Uterus (tissue), 2 donors: ENCODE measurements around the gene NOC3L.

Experiments used
- POLR2A ChIP-seq, 2 donors: fragments of 450-650 bp; IDR thresholded peaks; one replicate each; pipeline ENCODE4 v1.6.1; 2016; ENCODE audit warnings: antibody characterized with exemption in 2 of 2, mild to moderate bottlenecking in 1 of 2, moderate library complexity in 1 of 2
- TF ChIP-seq, protein P1 (sequence below), 4 experiments: fragments of 200-600 bp in 2 of 4; fragments of 450-650 bp in 2 of 4; sonication (generic) in 2 of 4; IDR thresholded peaks; one replicate each; pipeline ENCODE4 v1.5.1; 2016 to 2019; ENCODE audit warnings: antibody characterized with exemption in 4 of 4, mild to moderate bottlenecking in 2 of 4, moderate library complexity in 1 of 4

DNA sequence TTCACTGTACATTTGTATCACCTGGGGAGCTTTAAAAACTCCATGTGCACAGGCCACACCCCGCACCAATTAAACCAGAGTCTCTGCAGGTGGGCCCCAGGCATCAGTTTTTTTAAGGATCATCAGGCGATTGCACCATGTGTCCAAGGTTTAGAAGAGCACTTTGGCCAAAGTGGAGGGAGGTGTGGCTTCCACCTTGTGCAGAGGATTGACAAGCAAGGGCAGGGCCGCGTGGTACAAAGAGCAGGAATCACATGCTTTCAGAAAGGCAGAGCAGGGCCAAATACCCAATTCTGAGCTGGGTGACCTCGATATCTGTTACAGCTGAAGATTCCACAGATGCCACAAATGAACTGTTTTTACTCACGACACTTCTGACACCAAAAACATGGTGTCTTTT lies 52.4 kb downstream of the NOC3L start:
- no peak for TF ChIP-seq POLR2A (IDR thresholded peaks at IDR 0.05)
- TF ChIP-seq, protein P1, sequence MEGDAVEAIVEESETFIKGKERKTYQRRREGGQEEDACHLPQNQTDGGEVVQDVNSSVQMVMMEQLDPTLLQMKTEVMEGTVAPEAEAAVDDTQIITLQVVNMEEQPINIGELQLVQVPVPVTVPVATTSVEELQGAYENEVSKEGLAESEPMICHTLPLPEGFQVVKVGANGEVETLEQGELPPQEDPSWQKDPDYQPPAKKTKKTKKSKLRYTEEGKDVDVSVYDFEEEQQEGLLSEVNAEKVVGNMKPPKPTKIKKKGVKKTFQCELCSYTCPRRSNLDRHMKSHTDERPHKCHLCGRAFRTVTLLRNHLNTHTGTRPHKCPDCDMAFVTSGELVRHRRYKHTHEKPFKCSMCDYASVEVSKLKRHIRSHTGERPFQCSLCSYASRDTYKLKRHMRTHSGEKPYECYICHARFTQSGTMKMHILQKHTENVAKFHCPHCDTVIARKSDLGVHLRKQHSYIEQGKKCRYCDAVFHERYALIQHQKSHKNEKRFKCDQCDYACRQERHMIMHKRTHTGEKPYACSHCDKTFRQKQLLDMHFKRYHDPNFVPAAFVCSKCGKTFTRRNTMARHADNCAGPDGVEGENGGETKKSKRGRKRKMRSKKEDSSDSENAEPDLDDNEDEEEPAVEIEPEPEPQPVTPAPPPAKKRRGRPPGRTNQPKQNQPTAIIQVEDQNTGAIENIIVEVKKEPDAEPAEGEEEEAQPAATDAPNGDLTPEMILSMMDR (IDR thresholded peaks at IDR 0.05) = no peak
